GM21381 (cell line): ENCODE measurements around the gene ITIH1.

Experiments used
- ATAC-seq: cut with Tn5 transposase; IDR thresholded peaks from one replicate; pipeline ENCODE4 v1.9.1; 2021; ENCODE audit warnings: mild to moderate bottlenecking, moderate library complexity; ENCODE audit not compliant: unreplicated experiment

ITIH1 gene

DNA sequence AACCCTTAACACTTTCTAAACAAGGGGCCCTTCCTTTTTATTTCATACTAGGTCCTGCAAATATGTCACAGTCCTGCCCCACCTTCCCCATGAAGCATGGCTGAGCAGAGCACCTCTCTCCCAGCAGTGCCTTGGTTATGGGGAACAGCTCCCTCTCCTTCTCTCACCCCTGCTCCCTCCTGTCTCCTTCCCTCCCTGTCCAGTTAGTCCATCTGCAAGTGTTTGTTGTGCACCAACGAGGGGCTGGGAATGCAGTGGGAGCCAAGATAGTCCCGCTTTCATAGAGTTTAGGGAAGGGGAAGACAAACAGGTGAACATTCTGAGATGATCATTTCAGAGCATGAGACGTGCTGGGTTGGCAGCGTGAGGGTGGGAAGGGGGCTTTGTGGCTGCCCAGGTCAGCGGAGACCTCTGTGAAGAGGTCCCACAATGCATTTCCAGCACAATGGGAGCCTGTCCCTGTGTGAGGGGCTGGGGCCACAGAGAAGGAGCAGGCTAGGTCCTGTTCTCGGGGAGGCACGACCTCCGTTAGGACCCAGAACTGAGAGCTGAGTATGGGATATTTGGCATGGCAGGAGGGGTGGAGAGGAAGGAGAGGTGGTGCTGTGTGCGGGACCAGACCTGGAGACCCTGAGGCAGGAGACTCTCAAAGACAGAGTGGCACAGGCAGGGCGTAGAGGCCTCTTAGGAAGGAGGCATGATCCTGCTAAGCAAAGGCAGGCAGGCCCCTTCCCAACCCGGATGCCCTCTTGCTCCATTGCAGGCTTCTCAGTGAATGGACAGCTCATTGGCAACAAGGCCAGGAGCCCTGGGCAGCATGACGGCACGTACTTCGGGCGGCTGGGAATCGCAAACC, 11.7 kb downstream of the ITIH1 start:
- no peak for ATAC-seq

DNA sequence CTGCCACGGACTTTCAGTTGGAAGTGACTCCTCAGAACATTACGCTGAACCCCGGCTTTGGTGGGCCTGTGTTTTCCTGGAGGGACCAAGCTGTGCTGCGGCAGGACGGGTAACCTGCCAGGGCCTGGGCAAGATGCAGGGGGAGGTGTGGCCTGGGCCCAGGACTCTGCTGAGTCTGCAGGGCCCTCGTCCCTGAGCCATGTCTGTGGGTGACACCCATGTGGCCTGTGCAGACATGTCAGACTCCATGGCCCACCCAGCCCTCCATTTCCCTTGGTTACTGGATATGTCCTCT, 12.3 kb downstream of the ITIH1 start:
- no peak for ATAC-seq

DNA sequence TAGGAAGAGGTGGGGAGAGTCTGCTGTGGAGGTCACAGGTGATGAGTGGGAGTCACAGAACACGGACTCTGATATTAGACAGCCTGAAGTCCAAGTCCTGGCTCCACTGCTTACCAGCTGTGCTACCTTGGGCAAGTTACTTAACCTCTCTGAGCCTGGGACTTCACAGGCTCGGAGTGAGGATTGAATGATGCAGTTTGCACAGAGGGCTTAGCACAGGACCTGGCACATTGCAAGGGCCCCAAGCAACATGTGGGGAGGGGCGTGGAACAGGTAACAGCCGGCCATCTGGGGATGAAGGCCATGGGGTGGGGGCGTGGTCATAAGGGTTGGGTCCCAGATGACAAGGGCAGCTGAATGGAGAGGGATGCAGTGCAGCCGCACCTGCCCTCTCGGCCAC, 12.9 kb downstream of the ITIH1 start:
- no peak for ATAC-seq

- ATAC-seq = no peak
These were observed 13.3 kb downstream of the ITIH1 start for GRCh38 chr3:52790741-52791140.

DNA sequence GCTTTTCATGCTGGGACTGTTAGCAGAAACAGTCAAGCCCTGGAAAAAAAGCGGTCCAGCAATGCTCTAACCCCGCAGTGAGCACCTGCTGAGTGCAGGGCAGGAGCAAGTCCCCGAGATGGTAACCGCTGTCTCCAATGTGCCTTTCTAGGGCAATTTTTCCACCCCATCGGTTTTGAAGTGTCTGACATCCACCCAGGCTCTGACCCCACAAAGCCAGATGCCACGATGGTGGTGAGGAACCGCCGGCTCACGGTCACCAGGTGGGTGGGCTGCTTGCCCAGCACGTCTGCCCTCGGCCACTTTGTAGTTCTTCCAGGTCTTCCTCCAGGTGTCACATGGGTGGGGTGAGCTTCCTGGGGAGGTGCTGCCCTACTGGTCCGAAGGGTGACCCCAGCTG, 14.0 kb downstream of the ITIH1 start:
- ATAC-seq = no peak

- ATAC-seq = no peak
These were observed 14.5 kb downstream of the ITIH1 start for GRCh38 chr3:52791928-52792327.

GRCh38 chr3:52792413-52792812, 15.0 kb downstream of the ITIH1 start:
- no peak for ATAC-seq

- no peak for ATAC-seq
These were observed 15.7 kb downstream of the ITIH1 start for GRCh38 chr3:52792961-52793695.

GRCh38 chr3:52793702-52794611, 16.6 kb downstream of the ITIH1 start:
- ATAC-seq = no peak

DNA sequence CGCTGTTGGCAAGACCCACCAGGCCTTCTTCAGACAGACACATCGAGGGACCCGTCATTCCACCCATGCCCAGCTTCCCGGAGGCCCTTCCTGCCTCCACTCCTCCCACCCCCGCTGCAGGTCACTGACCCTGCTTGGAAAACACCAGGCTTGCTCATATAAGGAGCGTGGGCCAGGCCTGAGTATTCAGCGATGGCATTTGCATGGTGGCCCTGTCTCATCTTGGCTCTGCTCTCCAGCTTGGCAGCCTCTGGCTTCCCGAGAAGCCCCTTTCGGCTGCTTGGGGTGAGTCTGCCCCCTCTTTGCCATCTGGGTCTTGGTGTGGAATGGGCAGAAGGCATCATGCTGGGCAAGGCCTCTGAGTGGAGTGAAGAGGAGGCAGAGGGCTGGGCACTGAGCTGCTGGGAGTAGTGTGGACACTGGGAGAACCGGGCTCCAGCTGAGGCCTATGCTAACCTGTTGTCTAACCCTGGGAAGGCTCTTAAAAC, 17.3 kb downstream of the ITIH1 start, which contains the start of gene ITIH3:
Gene ITIH3 (plus strand): TSS at position 185 of the 488 bp plus-strand sequence. CDS start 8 bp downstream, at position 193.
- ATAC-seq = no peak

- no peak for ATAC-seq
These were observed 18.0 kb downstream of the ITIH1 start for GRCh38 chr3:52795298-52795900.

DNA sequence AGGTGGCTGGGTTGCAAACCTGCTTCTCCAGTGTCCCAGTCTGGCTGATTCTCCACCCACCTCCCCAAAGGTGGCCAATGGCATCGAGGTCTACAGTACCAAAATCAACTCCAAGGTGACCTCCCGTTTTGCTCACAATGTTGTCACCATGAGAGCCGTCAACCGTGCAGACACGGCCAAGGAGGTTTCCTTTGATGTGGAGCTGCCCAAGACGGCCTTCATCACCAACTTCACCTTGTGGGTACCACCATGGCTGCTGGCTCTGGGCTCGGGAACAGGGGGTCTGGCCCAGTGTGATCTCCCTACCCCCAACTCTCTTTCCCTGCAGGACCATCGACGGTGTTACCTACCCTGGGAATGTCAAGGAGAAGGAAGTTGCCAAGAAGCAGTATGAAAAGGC, 19.0 kb downstream of the ITIH1 start:
- ATAC-seq = no peak

DNA sequence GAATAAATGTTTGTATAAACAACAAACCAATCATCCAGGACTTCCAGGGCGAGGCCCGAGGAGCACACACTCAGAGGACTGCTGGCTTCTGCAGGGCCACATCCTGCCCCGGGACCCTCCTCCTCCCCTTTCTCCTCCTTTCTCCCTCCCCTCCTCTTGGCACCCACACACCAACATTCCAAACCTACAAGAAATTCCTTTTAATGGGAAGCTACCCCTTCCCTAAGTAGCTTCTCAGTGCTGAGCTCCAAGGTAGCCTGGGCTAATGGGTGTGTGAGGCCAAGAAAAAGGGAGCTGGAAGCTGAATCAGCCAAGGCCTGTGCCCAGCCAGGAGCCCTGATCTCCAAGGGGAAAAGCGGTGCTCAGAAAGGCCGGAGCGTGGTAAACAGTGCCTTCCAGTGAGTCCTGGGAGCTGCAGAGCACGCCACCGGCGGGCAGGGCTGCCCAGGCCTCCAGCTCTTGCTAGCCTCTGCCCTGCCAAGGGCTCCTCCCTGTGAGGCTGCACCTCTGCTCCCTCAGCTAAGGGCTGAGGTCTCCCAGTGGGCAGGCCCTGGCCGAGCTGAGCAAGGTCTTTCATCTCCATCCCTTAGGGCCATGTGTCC, 21.1 kb downstream of the ITIH1 start:
- no peak for ATAC-seq

DNA sequence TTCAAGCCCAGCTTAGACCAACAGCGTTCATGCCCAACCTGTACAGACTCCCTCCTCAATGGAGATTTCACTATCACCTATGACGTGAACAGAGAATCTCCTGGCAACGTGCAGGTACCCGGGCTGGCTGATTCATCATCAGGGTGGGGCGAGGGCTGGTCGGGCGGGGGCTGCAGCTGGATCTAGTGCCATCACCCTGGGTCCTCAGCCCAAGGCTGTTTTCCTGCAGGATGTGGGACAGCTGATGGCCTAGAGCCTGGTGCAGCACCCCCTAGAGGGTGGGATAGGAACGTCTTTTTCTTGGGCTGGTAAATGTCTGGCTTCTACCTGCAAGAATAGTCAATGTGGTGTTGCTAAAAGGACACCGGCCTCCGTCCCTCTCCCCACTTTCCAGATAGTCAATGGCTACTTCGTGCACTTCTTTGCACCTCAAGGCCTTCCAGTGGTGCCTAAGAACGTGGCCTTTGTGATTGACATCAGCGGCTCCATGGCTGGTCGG, 21.6 kb downstream of the ITIH1 start:
- ATAC-seq = no peak

DNA sequence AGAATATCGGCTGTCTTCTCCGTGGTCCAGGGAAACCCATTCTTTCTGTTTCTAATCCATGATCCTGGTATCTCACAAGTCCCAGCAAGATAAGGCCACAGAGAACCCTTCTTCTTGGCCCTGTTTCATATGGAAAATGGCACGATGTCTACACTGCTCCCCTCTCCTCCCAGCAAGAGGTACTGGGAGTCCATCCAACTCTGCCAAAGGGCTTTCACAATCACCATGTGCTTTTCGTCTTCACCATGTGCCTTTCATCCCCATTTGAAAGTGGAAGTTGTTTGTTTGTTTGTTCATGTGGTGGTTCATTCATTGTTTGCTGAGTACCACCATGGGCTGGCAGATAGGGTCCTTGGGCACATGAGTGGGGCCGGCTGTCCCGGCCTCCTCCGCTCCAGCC, 22.7 kb downstream of the ITIH1 start:
- ATAC-seq = no peak

GRCh38 chr3:52801839-52802238, 24.4 kb downstream of the ITIH1 start:
- ATAC-seq = no peak

DNA sequence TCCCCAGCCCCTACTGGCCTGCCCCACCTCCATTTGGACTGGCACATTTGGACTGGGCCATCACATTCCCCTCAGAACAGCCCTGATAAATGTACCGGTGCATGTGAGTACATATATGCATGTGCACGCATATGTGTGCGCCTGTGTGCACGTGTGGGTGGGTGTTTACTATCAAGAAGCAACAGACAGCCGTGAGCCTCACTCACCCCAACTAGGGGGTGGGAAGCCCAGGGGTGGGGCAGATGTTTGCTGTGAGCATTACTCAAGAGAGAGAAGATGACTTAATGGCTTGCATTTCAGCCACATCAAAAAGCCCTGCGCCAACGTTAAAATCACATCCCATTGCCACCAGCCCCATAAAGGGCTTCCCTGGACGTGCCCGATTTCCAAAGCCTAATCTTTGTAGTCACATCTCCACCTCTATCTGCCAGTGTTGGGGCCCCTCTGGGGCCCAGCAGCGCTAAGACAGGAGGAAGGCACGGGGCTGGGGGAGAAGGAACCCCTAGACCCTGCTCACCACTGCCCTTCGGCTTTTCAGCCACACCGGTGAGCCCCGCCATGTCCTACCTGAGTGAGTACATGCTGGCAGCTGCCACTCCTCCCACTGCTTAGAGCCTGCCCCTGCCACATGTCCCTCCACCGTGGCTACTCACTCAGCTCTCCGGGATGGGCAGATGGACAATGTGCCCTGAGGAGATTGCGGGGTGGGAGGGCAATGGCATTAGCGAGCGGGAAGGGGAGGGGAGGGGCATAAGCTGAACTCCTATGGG, 28.1 kb downstream of the ITIH1 start:
- ATAC-seq = no peak

GRCh38 chr3:52809149-52809548, 31.8 kb downstream of the ITIH1 start:
- no peak for ATAC-seq

GRCh38 chr3:52809662-52810377, 32.4 kb downstream of the ITIH1 start:
- ATAC-seq = no peak
